Measurements from ENCODE around the gene PHKA1. TPM values are rescaled to one million over a fixed set of nuclear protein-coding genes. Genes with fewer than 3 reads are reported as not detected.
A peak's percentile ranks its signal among the peaks of the same experiment; 100 is the strongest.

Gene PHKA1
- total and polyA plus RNA-seq, 2 donors (not counting 3 experiments of a cell fraction or from before 2014, with no cell fraction given) = 3.3 to 5.5 TPM

- Histone ChIP-seq H3K4me3 (replicated peaks in 1 of 3; ENCODE audit: insufficient read depth in 1 of 3, low read depth in 1 of 3, low read length in 3 of 3) (peak overlapping the region; percentile 34 to 79 (median 44)), H3K27me3 (ENCODE audit: control insufficient read depth in 2 of 2, insufficient read depth in 2 of 2, low read length in 2 of 2) (no peaks in the 10 kb centered on the region), H3K9me3 (replicated peaks; ENCODE audit: control insufficient read depth, insufficient read depth, low read length) (no peaks in the 10 kb centered on the region), H3K79me2 (ENCODE audit: control insufficient read depth, insufficient read depth, low read length) (no peaks in the 10 kb centered on the region), H3K9me1 (replicated peaks; ENCODE audit: control insufficient read depth, extremely low read depth, insufficient read depth, low read length) (no peaks in the 10 kb centered on the region), H3K36me3 (ENCODE audit: control insufficient read depth in 2 of 2, extremely low read depth in 1 of 2, insufficient read depth in 2 of 2, low read length in 2 of 2) (no peaks in the 10 kb centered on the region), H4K20me1 (replicated peaks; ENCODE audit: control insufficient read depth, extremely low read depth, insufficient read depth, low read length) (no peaks in the 10 kb centered on the region), H3K4me2 (ENCODE audit: insufficient read depth, low read length) (peak overlapping the region; percentile 81), H2AFZ (ENCODE audit: low read depth, low read length) (peak overlapping the region; percentile 76), H3K9ac (replicated peaks; ENCODE audit: extremely low read depth, insufficient read depth, low read length) (peak overlapping the region; percentile 48), H3K4me1 (ENCODE audit: control insufficient read depth, extremely low read depth, insufficient read depth, low read length) (peaks cover 10% of the 10 kb centered on the region), H3K27ac (ENCODE audit: insufficient read depth, low read depth, low read length) (peak overlapping the region; percentile 57)
- FAIRE-seq (peak; percentile 85), DNase-seq (ENCODE audit: low read depth, low spot score) (peak; percentile 68)
- intact Hi-C loops (cut with micrococcal nuclease) = loop anchor here (5.0 kb wide), 1 partner anchor 92 kb away; no protein-coding TSS in a partner anchor
- TF ChIP-seq MAX (IDR thresholded peaks at IDR 0.05; ENCODE audit: insufficient read depth, insufficient read length) = no peak
- peak in 1 of 2 donors; percentile 5 for TF ChIP-seq CTCF (IDR thresholded peaks at IDR 0.05; ENCODE audit: extremely low read depth in 1 of 2, insufficient read depth in 1 of 2, low read depth in 1 of 2, low read length in 2 of 2)
- TF ChIP-seq GATA2 (IDR thresholded peaks at IDR 0.05; ENCODE audit: insufficient read depth, insufficient read length, low read depth, low read length) = no peak
- ChIA-PET CTCF (interaction anchor here (1.0 kb wide), 1 partner anchor 469 kb away, joined by 4 read pairs; no protein-coding TSS in a partner anchor), POLR2A (interaction anchor here (0.7 kb wide), 2 partner anchors 13 to 1144 kb away, joined by 3 read pairs; no protein-coding TSS in a partner anchor)
- TSS peak; percentile 16 for BruUV-seq (replicated peaks)
- dilution Hi-C loops (cut with MboI; ENCODE audit: extremely low pct_ligation_motif_present, low sequenced_read_pairs) = no loop called here
Observed at GRCh38 chrX:72714478-72714916, 391 bp upstream of the PHKA1 start.

GRCh38 chrX:72713130-72713529 is 976 bp downstream of the PHKA1 start:
- no peak overlapping the region for H2AFZ ChIP-seq (ENCODE audit: low read depth, low read length)
- TF ChIP-seq JUN (IDR thresholded peaks at IDR 0.05; ENCODE audit: borderline replicate concordance, insufficient read depth, insufficient read length, low read depth) (no peak), POLR2AphosphoS5 (IDR thresholded peaks at IDR 0.05; ENCODE audit: insufficient read depth, low read depth, low read length) (no peak), GATA2 (IDR thresholded peaks at IDR 0.05; ENCODE audit: insufficient read depth, insufficient read length, low read depth, low read length) (no peak), EZH2 (IDR thresholded peaks at IDR 0.05; ENCODE audit: borderline replicate concordance, low read depth, low read length, severe bottlenecking) (no peak), MAX (IDR thresholded peaks at IDR 0.05; ENCODE audit: insufficient read depth, insufficient read length) (no peak), POLR2A (IDR thresholded peaks at IDR 0.05; ENCODE audit: low read depth, low read length) (no peak), MYC (IDR thresholded peaks at IDR 0.05; ENCODE audit: low read depth, low read length) (no peak), FOS (IDR thresholded peaks at IDR 0.05; ENCODE audit: borderline replicate concordance, insufficient read depth, low read length) (no peak), CTCF (IDR thresholded peaks at IDR 0.05; ENCODE audit: extremely low read depth in 1 of 2, insufficient read depth in 1 of 2, low read depth in 1 of 2, low read length in 2 of 2) (no peak)
- H4K20me1 ChIP-seq (replicated peaks; ENCODE audit: control insufficient read depth, extremely low read depth, insufficient read depth, low read length) = no peaks in the 10 kb centered on the region
- FAIRE-seq (no peak), DNase-seq (ENCODE audit: low read depth, low spot score) (peak; percentile 1)
- peaks cover 10% of the 10 kb centered on the region for H3K4me1 ChIP-seq (ENCODE audit: control insufficient read depth, extremely low read depth, insufficient read depth, low read length)
- H3K9me1 ChIP-seq (replicated peaks; ENCODE audit: control insufficient read depth, extremely low read depth, insufficient read depth, low read length) = no peaks in the 10 kb centered on the region
- intact Hi-C loops (cut with micrococcal nuclease) (loop anchor here (2.0 to 5.0 kb wide), 2 partner anchors 91 to 140 kb away; partner anchors contain the start of gene HDAC8), dilution Hi-C loops (cut with MboI; ENCODE audit: extremely low pct_ligation_motif_present, low sequenced_read_pairs) (no loop called here)
- POLR2A ChIA-PET = no interaction called here
- no peak overlapping the region for H3K27ac ChIP-seq (ENCODE audit: insufficient read depth, low read depth, low read length)
- peak overlapping the region; percentile 38 for H3K9ac ChIP-seq (replicated peaks; ENCODE audit: extremely low read depth, insufficient read depth, low read length)
- no peaks in the 10 kb centered on the region for H3K36me3 ChIP-seq (ENCODE audit: control insufficient read depth in 2 of 2, extremely low read depth in 1 of 2, insufficient read depth in 2 of 2, low read length in 2 of 2)
- CTCF ChIA-PET = no interaction called here
- no peaks in the 10 kb centered on the region for H3K79me2 ChIP-seq (ENCODE audit: control insufficient read depth, insufficient read depth, low read length)
- H3K9me3 ChIP-seq (replicated peaks; ENCODE audit: control insufficient read depth, insufficient read depth, low read length) = no peaks in the 10 kb centered on the region
- no TSS peak for BruUV-seq (replicated peaks)
- H3K4me3 ChIP-seq (replicated peaks in 1 of 3; ENCODE audit: insufficient read depth in 1 of 3, low read depth in 1 of 3, low read length in 3 of 3) = peak overlapping the region in 2 of 3 experiments; percentile 20 to 52
- H3K27me3 ChIP-seq (ENCODE audit: control insufficient read depth in 2 of 2, insufficient read depth in 2 of 2, low read length in 2 of 2) = no peaks in the 10 kb centered on the region
- peak overlapping the region; percentile 49 for H3K4me2 ChIP-seq (ENCODE audit: insufficient read depth, low read length)

All from endothelial cell of umbilical vein (primary cell).